GM19397 (cell line): Measurements from ENCODE around the gene ACER3.
"Not testable (repeated sequence)": the region's sequence is repeated elsewhere in the genome, so short reads cannot be mapped to it uniquely, and the experiment has no call there.

ENCODE experiments used
- ATAC-seq: cut with Tn5 transposase; IDR thresholded peaks from one replicate; pipeline ENCODE4 v1.9.1; 2021; ENCODE audit warnings: mild to moderate bottlenecking, moderate library complexity; ENCODE audit not compliant: unreplicated experiment

ACER3 gene

DNA sequence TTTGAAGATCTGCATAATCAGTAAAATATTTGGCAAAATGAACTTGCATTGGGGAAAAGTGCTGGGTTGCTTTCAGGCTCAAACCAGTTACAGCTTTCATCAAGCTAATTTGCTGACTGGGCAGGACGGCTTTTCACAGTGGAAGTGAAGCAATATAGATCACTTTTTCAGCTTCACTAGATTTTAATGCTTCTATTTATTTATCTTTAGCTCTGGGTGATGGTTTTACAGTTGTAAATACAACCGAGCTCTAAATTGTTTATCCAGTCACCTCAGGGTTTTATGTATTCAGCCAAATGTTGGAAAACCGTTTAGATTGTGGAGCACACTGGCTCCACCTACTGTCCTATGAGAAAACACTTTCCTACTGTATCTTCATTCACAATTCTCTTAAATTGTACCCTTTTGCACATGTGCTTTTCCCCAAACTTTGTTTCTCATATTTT lies 58.2 kb downstream of the ACER3 start:
- ATAC-seq = no peak

DNA sequence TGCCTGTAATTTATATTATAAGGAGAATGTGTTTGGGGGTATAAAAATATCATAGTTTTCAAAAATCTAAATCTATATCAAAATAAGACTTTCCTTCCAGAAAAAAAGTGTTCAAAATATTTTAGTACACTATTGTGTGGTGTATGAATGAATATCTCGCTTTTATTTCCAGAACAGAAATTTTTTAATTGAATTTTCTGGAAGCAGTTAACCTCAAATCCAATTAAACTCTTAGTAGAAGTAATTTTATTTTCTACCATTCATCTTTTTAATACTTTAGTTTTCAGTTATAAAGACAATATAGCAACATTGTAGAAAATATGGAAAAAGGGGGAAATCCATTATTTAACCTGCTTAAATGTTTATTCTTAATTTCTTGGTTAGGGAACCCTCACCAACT lies 58.7 kb downstream of the ACER3 start:
- no peak for ATAC-seq

DNA sequence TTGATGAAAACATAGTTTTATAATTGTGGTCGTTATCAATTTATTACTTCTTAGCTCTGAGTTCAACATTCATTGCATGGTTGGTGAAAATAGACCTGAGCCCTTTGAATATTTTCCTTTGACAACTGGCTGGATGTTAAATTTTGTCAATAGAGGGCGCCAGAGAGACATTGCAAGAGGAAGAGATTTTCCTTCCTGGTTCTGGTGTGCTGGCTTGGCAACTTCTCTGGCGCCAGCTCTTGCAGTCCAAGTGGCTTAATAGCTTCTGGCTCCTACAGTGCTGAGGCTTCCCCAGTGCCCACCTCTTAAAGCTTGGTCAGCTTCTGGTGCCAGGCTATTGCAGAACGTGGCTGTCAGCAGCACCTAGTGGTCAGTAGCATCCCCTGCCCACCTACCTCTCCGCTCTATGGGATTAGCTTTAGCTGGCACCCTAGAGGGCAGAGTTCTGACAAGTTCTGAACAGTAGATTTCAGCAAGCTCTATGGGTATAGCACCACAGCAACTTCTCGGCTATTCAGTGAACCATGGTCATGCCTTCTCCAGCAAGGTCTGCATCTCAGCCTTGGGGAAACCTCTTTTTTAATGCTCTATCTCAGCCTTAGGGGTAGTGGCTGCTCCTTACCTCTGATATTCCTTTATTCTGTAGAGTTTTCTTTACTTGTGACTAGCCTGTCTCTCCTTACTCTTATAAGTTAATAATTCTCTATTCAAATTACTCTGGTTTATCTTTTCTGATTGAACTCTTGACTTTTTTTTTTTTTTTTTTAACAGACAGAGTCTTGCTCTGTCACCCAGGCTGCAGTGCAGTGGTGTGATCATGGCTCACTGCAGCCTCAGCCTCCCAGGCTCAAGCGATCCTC lies 59.4 kb downstream of the ACER3 start:
- ATAC-seq = peak; percentile 52

DNA sequence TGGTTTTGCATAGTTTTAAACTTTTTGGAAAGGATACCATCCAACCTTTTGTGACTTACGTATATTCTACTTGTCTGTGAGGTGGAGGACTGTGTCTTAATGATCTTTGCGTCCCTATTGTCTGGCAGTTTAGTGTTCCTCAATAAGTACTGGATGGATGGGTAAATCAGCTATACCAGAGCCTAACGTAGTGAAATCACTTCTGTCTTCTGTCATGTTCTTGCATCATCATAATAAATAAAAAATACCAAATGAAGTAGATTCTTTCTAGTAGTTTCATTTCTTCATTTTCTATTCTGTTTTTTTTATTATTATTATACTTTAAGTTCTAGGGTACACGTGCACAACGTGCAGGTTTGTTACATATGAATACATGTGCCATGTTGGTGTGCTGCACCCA lies 66.4 kb downstream of the ACER3 start:
- no peak for ATAC-seq

DNA sequence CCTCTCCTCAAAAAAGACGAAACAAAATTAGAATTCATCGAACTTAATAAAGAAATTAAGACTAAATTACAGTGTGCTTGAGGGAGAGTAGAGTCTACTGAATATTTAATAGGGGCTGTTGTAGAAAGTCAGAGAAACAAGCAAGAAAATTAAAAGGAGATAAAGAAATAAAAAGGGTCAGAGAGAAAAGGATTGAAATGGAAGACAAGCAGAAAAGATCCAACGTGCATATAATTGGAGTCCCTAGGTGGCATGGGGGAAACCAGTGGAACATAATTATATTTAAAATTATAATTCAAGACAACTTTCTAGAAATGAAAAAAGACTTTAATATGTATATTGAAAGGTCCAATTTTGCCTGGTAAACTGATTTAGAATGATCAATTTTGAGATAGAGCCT lies 74.3 kb downstream of the ACER3 start:
- ATAC-seq = no peak

DNA sequence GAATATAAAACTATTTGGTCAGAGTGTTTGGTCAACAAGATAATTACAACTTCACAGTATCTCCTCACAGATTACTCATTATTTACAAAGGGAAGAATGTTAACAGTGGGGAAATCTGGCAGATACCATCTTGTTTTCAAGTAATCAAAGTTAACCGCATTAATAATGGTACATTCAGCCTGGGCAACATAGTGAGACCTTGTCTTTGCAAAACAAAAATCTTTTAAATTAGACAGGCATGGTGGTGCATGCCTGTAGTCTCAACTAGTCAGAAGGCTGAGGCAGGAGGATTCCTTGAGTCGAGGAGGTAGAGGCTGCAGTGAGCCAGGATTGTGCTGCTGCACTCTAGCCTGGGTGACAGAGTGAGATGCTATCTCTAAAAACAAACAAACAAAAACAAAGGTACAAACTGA lies 78.5 kb downstream of the ACER3 start:
- ATAC-seq = no peak

DNA sequence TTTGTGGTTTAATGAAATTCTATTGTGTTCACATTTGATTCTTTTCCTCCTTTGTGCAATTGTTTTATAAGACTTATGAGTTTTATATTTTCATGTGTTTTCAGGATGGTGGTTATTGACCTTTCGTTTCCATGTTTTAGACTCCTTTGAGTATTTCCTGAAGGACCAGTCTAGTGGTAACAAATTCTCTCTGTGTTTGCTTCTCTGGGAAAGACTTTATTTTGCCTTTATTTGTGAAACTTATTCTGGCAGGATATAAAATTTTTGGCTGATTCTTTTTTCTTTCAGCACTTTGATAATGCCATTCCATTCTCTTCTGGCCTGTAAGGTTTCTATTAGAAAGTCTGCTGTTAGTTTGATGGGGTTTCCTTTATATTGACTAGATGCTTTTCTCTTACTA lies 83.5 kb downstream of the ACER3 start:
- ATAC-seq = no peak

DNA sequence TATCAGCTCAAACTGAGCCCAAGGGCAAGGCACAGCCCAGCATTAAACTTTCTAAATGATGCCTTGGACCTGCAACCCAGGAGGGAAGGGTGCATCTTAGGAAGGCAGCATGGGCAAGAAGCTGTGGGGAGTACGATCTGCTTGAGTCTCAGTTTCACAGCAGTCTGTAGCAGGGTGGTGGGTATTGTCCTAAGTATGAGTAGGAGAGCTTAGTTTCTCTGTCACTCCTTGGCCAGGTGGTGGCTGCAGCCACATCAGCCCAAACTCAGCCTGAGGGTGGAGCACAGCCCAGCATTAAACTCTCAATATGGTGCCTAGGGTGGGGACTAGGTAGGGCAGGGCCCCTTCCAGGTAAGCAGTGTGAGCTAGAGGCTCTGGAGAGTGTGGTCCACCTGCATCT lies 85.5 kb downstream of the ACER3 start:
- ATAC-seq = no peak

DNA sequence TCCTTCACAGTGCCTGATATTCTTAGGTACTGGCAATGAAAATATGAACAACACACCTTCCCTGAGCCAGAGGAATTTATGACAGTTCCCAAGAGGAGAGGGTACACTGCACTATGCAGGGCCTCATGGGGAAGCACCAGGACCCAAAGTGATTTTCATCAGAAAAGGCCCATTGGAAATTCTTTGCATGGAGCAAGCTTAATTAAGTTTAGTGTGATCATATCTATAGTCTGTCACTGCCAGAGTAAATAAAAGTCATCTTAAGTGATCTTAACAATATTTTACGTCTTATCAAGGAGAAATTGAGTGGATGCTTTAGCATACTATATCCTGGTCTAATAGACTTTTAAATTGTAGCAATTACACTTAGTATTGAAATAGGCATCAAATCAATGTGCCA lies 86.5 kb downstream of the ACER3 start:
- ATAC-seq = no peak

DNA sequence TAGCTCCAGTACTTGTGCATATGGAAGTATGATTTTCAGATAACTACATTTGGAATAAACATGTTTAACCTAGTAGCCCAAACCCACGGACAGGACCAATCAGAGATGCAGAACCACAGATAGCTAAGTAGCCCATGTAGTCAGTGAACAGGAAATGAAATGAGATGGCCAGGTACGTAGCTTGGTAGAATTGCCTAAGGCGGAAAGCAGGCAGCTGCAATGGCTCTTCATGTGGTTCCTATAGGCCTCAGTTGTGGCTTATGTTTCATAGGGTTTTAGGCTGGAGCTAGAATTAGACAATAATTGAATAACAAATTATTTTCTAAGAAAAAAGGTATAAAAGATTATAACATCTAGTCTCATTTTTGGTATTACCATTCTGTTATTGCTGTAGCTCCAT lies 87.1 kb downstream of the ACER3 start:
- no peak for ATAC-seq

DNA sequence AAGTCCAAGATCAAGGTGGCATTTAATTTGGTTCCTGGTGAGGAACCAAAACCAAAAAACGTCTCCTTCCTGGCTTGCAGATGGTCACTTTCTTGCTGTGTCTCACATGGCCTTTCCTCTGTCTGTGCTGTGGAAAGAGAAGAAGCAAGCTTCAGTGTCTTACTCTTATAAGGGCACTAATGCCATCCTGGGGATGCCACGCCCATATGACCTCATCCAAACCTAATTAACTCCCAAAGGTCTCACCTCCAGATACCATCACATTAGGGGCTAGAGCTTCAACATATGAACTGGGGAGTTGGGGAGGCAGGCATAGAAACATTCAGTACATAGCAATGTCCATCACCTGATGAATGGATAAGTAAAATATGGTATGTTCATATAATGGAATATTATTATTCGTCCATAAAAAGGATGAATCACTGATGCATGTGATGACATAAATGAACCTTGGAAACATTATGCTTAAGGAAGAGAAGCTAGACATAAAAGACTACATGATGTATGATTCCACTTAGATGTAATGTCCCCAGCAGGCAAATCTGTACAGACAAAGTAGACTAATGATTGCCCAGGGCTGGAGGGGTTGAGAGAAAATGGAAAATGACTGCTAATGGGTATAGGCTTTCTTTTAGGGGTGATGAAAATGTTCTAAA lies 94.9 kb downstream of the ACER3 start:
- no peak for ATAC-seq

DNA sequence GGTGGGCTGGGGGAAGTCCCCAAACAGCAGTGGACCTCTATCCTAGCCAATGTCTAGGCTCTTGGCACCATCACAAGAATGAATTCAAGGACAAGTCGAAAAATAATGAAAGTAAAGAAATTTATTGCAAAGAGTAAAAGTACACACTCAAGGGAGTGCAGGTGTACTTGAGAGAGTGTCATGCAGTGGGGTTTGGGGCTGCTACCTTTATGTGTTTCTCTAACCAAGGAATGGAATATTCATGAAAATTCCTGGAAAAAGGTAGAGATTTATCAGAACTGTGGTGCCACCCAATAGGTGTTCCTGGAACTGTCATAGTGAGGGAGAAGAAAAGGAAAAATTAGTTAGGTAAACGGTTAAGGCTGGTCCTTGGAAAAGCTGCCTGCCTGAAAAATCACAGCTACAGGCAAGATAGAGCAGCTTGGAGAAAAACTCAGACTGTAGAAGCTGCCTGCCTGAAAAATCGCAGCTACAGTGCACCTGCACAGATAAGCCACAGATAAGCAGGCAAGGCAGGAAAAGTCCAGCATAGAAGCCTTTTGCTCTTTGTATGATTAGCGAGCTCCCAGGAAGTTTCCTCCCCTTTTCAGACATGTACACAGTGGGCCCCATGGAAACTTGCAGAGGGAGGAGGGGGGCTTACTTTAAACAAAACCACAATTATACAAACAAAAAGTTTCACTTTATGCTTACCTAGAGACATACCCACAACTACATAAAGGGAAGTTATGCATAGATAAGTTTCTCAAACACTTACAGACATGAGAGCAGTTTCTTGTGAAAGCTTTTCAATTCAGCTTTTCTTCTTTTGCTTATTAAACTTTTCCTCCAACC lies 102.1 kb downstream of the ACER3 start:
- ATAC-seq = peak; percentile 73

DNA sequence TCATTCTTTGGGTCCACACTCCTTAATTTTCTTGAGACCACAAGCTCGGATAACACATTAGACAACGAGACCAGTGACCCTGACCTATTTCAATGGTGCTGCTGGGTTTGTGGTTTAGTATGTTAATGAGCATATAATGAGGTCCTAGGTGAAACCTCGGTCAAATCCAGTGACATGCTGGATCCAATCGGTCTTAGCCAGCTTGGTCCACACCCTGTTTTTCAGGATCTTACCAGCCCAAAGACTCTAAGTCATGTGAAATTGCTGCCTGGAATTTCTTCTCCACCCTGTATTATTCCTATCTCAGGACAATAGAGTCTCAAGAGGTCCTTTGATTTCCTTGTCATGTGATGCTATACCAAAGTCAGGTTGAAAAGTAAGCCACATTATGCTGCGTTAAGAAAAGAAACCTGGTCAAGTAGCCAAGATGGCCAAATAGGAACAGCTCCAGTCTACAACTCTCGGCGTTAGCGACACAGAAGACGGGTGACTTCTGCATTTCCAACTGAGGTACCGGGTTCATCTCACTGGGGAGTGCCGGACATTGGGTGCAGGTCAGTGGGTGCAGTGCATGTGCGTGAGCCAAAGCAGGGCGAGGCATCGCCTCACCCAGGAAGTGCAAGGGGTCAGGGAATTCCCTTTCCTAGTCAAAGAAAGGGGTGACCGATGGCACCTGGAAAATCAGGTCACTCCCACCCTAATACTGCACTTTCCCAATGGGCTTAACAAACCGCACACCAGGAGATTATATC lies 102.9 kb downstream of the ACER3 start:
- not testable (repeated sequence) for ATAC-seq

DNA sequence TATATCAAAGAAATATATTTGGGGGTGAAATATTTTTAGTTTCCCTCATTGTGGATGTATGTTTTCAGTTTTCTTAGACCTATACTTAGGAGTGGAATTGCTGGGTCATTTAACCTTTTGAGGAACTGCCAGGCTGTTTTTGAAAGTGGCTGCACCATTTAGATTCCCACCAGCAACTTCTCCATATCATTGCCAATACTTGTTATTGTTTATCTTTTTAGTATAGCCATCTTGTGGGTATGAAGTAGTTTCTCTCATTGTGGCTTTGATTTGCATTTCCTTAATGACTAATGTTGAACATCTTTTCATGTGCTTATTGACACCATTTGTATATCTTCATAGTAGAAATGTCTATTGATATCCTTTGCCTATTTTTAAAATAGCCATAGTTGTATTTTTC lies 111.3 kb downstream of the ACER3 start:
- ATAC-seq = no peak

DNA sequence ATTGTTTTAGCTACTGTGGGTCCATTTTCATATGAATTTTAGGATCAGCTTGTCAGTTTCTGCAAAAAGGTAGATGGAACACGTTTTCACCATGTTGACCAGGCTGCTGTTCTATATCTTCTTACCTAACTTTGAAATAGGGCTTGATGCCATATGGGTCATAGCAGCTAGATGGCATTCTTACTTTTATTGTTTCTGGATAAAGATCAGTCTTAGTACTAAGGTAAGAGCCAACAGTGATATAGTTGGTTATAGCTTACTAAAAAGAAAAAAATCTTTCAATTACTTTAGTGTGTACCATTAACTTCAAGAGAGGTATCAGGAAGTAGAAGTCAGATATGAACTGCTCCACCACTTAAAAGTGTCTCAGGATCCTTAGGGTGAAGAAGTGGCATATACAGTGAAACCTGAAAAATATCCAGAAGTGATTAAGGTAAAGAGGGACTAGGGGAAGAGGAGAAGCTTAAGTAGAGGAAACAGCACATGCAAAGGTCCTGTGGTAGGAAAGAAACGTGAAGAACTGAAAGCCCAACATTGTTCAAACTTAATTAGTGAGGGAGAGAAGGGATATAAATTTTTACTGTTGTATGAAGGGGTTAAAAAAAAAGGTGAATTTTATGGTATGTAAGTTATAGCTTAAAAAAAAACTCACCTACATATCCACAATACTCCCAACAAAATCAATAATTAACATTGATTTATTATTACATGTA lies 113.6 kb downstream of the ACER3 start:
- no peak for ATAC-seq

DNA sequence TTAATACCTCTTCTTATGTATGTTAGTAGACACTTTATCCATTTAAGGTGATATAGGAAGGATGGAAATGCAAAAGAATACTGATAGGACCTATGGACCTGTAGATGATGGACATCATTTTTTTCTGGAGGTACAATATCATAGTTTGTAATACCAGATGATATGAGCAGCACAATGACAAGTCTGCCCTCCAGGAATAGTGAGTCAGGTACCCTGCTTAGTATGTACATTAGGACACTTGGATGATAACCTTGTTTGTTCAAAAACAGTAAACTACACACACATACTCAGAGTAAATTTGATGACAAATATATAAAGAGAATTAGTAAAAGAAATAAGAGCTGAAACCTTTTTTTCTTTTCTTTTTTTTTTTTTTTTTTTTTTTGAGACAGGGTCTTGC lies 114.8 kb downstream of the ACER3 start:
- no peak for ATAC-seq

DNA sequence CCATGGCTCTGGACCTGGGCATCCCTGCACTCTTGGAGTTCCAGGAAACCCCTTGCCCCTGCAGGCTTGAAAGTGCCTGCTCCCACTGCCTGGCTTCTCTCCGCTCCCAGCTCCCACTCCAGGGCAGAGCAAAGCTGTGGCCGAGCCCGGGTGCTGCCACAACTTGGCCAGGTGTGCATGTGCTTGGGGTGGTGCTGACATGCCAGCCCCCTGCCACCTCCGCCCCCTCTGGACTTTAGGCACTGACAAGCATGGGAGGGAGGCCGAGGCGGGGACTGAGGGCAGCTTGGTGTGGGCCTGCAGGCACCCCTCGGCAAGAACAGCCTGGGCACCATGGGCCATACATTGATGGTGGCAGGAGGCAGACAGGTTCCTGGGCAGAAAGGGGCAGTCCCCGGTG lies 117.1 kb downstream of the ACER3 start:
- ATAC-seq = no peak

DNA sequence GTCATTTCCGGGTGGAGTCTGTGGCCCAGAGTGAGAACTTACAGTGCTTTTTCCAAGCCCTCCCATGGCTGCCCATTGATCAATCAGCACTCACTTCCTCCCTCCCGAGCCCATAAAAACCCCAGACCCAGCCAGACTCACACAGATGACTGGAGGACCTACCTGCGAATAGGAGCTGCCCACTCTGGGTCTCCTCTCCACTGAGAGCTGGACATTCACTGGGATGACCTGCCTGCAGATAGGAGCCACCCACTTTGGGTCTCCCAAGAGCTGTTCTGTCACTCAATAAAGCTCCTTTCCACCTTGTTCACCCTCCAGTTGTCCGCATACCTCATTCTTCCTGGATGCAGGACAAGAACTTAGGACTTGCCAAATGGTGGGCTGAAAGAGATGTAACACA lies 117.5 kb downstream of the ACER3 start:
- ATAC-seq = no peak

DNA sequence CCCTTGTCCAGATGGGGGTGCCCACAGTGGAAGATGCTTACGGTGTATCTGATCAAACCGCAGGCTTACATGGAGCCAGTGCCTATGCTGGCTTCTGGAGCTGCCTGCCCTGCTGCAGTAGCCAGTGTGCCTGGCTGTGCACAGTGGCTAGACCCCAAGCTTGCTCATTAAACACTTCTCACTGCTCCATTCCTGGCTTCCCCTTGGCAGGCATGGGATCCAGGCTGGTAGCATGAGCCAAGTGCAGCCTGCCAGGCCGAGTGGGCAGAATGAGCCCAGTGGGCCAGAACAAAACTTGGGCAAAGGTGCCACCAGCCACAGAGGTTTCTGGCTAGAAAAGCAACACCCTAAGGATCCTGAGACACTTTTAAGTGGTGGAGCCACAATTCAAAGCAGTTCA lies 118.1 kb downstream of the ACER3 start:
- no peak for ATAC-seq

DNA sequence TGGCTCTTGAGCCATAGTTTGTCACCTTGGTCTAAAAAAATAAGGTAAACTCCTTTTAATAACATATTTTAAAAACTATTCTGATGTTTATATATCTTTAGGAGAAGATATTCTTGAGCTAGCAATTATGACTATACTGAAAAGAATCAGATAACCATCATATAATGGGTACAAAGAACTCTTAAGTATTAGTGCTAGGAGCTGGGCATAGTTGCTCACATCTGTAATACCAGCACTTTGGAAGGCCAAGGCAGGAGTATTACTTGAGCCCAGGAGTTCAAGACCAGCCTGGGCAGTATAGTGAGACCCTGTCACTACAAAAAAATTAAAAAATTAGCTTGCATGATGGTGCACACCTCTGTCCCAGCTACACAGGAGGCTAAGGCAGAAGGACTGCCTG lies 119.5 kb downstream of the ACER3 start:
- no peak for ATAC-seq
